Trophoblast cell (in vitro differentiated cells and primary cell): ENCODE measurements around the gene COG1.

Source experiments
- DNase-seq, 2 donors: peaks; one replicate each; pipeline ENCODE4 v3.0.0-alpha.2; 2016
- H2AFZ ChIP-seq: 2 replicates; pipeline ENCODE4 v1.6.1; 2013; ENCODE audit warnings: low read length, moderate library complexity, mild to moderate bottlenecking; ENCODE audit not compliant: insufficient read depth, poor library complexity
- H2AK5ac ChIP-seq: 2 replicates; pipeline ENCODE4 v1.6.1; 2013; ENCODE audit warnings: mild to moderate bottlenecking, low read length
- H2BK120ac ChIP-seq: 2 replicates; pipeline ENCODE4 v1.6.1; 2013; ENCODE audit warnings: low read length, mild to moderate bottlenecking, moderate library complexity; ENCODE audit not compliant: insufficient read depth, poor library complexity
- H2BK12ac ChIP-seq: 2 replicates; pipeline ENCODE4 v1.6.1; 2013; ENCODE audit warnings: mild to moderate bottlenecking, low read length, moderate library complexity
- H2BK5ac ChIP-seq: 2 replicates; pipeline ENCODE4 v1.6.1; 2013; ENCODE audit warnings: low read length, low read depth, moderate library complexity, mild to moderate bottlenecking; ENCODE audit not compliant: poor library complexity
- H3K14ac ChIP-seq: 2 replicates; pipeline ENCODE4 v1.6.1; 2013; ENCODE audit warnings: mild to moderate bottlenecking, low read length
- H3K18ac ChIP-seq: 2 replicates; pipeline ENCODE4 v1.6.1; 2013; ENCODE audit warnings: mild to moderate bottlenecking, low read length
- H3K23ac ChIP-seq: 2 replicates; pipeline ENCODE4 v1.6.1; 2013; ENCODE audit warnings: low read length
- H3K27ac ChIP-seq: 2 replicates; pipeline ENCODE4 v1.5.1; 2013; ENCODE audit warnings: low read depth, mild to moderate bottlenecking, inconsistent platforms, low read length, moderate library complexity
- H3K27me3 ChIP-seq: 2 replicates; pipeline ENCODE4 v1.6.1; 2013; ENCODE audit warnings: inconsistent platforms, mild to moderate bottlenecking, low read length, moderate library complexity; ENCODE audit not compliant: insufficient read depth
- H3K36me3 ChIP-seq, 2 experiments: 1 replicate in 1 of 2; 2 replicates in 1 of 2; pipeline ENCODE4 v1.6.1; 2013; ENCODE audit warnings: low read length in 2 of 2, mild to moderate bottlenecking in 2 of 2, moderate library complexity in 1 of 2; ENCODE audit not compliant: insufficient read depth in 2 of 2, control insufficient read depth in 1 of 2
- H3K4ac ChIP-seq: 2 replicates; pipeline ENCODE4 v1.6.1; 2013; ENCODE audit warnings: low read depth, mild to moderate bottlenecking, low read length, moderate library complexity
- H3K4me1 ChIP-seq, 2 experiments: 1 replicate in 1 of 2; 2 replicates in 1 of 2; pipeline ENCODE4 v1.6.1; 2013; ENCODE audit warnings: low read length in 2 of 2, mild to moderate bottlenecking in 2 of 2, moderate library complexity in 1 of 2; ENCODE audit not compliant: insufficient read depth in 2 of 2, control insufficient read depth in 1 of 2
- H3K4me2 ChIP-seq: 2 replicates; pipeline ENCODE4 v1.6.1; 2013; ENCODE audit warnings: inconsistent platforms, mild to moderate bottlenecking, low read length, moderate library complexity
- H3K4me3 ChIP-seq: 2 replicates; pipeline ENCODE4 v1.5.1; 2013; ENCODE audit warnings: mild to moderate bottlenecking, low read depth, low read length, inconsistent platforms
- H3K79me1 ChIP-seq: one replicate; pipeline ENCODE4 v1.6.1; 2013; ENCODE audit warnings: low read length
- H3K79me2 ChIP-seq: 2 replicates; pipeline ENCODE4 v1.6.1; 2013; ENCODE audit warnings: low read length, mild to moderate bottlenecking; ENCODE audit not compliant: control insufficient read depth, insufficient read depth, poor library complexity
- H3K9ac ChIP-seq: 2 replicates; pipeline ENCODE4 v1.6.1; 2013; ENCODE audit warnings: mild to moderate bottlenecking, low read length
- H3K9me3 ChIP-seq: 2 replicates; pipeline ENCODE4 v1.6.1; 2013; ENCODE audit warnings: low read depth, mild to moderate bottlenecking, control low read depth, inconsistent platforms, low read length; ENCODE audit not compliant: insufficient read depth
- H4K12ac ChIP-seq: 2 replicates; pipeline ENCODE4 v1.6.1; 2013; ENCODE audit warnings: low read depth, mild to moderate bottlenecking, low read length, moderate library complexity
- H4K8ac ChIP-seq: 2 replicates; pipeline ENCODE4 v1.6.1; 2013; ENCODE audit warnings: low read depth, mild to moderate bottlenecking, low read length, moderate library complexity
- H4K91ac ChIP-seq: one replicate; pipeline ENCODE4 v1.6.1; 2013; ENCODE audit warnings: low read depth, mild to moderate bottlenecking, low read length, moderate library complexity
- WGBS: extraction: QIAGEN DNeasy Blood & Tissue Kit; methylation state at CpG from one replicate; pipeline ENCODE4 v1.1.7; 2013; ENCODE audit warnings: missing lambda C conversion rate; ENCODE audit not compliant: insufficient read length, insufficient coverage; ENCODE audit errors: extremely low coverage; 5-methylcytosine and 5-hydroxymethylcytosine counted together

Gene COG1

DNA sequence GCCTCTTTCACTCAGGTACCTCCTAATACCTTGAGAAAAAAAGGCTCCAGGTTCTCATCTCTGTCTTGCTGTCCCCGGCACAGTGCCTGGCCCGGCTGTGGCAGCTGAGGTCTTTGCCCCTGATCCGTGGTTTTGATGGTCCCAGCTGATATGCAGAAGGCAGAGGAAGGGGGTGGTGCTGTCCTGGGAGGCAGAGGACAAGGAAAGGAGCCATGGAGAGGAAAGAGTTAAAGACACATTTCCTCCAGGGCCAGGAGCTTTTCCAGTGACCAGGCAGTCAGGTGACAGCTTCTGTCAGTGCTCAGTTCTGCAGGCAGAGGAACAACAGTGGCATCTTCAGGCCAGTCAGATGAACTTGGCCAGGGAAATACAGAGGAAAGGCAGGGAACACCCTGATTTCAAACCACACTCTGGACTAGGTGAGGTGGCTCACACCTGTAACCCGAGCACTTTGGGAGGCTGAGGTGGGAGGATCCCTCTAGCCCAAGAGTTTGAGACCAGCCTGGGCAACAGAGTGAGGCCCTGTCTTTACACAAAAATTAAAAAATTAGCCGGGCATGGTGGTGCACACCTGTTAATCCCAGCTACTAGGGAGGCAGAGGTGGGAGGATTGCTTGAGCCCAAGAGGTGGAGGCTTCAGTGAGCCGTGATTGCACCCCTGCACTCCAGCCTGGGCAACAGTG, 3.3 kb upstream of the COG1 start:
- H4K91ac ChIP-seq, result no peak overlapping the region
- no peaks in the 10 kb centered on the region for H3K36me3 ChIP-seq
- no peak overlapping the region for H3K4ac ChIP-seq
- no peaks in the 10 kb centered on the region for H3K27me3 ChIP-seq
- peaks cover 5% of the 10 kb centered on the region for H3K79me2 ChIP-seq
- H3K27ac ChIP-seq, result no peak overlapping the region
- H2BK12ac ChIP-seq, result no peak overlapping the region
- H2BK120ac ChIP-seq, result no peak overlapping the region
- H3K4me1 ChIP-seq, result peaks cover 2 to 9% of the 10 kb centered on the region in 2 experiments
- H3K4me3 ChIP-seq, result no peak overlapping the region
- no peak overlapping the region for H4K8ac ChIP-seq
- peak overlapping the region; percentile 38 for H2AK5ac ChIP-seq
- H3K9me3 ChIP-seq, result no peaks in the 10 kb centered on the region
- peak; percentile 49 to 64 for DNase-seq
- peaks cover 10% of the 10 kb centered on the region for H3K79me1 ChIP-seq
- H3K18ac ChIP-seq, result no peak overlapping the region
- peak overlapping the region; percentile 44 for H2AFZ ChIP-seq
- no CpG with 5 or more reads among the region's 6 CpGs for WGBS
- H3K23ac ChIP-seq, result no peak overlapping the region
- no peak overlapping the region for H2BK5ac ChIP-seq
- no peak overlapping the region for H3K9ac ChIP-seq
- H3K14ac ChIP-seq, result no peak overlapping the region
- no peak overlapping the region for H4K12ac ChIP-seq
- H3K4me2 ChIP-seq, result no peak overlapping the region

DNA sequence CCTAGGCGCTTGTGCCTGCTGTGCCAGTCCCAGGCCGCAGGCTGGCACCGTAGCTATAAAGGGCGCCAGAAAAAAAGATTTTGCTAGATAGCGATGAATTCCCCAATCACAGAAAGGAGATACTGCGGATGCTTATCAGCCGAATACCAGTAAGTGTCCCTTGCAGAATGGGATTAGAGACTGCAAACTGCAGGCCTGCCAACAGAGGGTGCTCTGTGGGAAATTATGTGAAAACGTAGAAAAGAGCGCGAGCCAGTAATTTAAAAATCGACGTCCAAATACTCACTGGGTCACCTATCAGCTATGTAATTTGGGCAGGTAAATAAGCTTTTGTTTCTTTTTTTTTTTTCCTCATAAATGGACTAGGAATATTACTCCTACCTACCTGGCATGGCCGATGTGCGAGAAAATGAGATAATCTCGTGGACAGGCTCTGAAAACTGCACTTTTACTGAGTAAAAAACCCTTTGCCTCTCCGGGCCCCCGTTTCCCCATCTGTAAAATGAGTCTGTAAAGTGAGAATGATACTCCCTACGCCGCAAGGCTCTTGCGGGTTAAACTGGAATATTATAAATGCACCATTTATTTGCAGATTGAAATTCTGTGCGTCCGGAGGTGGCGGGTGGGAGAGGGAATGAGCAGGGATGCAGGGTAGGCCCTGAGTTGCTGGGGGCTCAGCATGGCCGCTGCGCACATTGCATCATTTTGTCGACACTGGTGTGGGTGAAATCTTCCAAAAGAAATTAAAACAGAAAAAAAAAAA, 1.2 kb upstream of the COG1 start:
- no peak overlapping the region for H3K23ac ChIP-seq
- H3K36me3 ChIP-seq, result peaks cover 4% of the 10 kb centered on the region in 2 experiments
- H3K4ac ChIP-seq, result no peak overlapping the region
- peak; percentile 90 to 96 for DNase-seq
- no peak overlapping the region for H2AK5ac ChIP-seq
- H3K4me2 ChIP-seq, result peak overlapping the region; percentile 93
- WGBS, result no CpG with 5 or more reads among the region's 26 CpGs
- no peak overlapping the region for H3K14ac ChIP-seq
- H4K8ac ChIP-seq, result no peak overlapping the region
- H2BK120ac ChIP-seq, result no peak overlapping the region
- no peak overlapping the region for H3K18ac ChIP-seq
- H3K79me2 ChIP-seq, result peaks cover 5% of the 10 kb centered on the region
- H3K9ac ChIP-seq, result peak overlapping the region; percentile 29
- H2BK5ac ChIP-seq, result no peak overlapping the region
- no peaks in the 10 kb centered on the region for H3K27me3 ChIP-seq
- peak overlapping the region; percentile 83 for H3K27ac ChIP-seq
- no peaks in the 10 kb centered on the region for H3K9me3 ChIP-seq
- peak overlapping the region; percentile 15 for H2AFZ ChIP-seq
- no peak overlapping the region for H2BK12ac ChIP-seq
- H3K4me1 ChIP-seq, result peaks cover 2 to 9% of the 10 kb centered on the region in 2 experiments
- H3K79me1 ChIP-seq, result peaks cover 10% of the 10 kb centered on the region
- H4K12ac ChIP-seq, result no peak overlapping the region
- peak overlapping the region; percentile 88 for H3K4me3 ChIP-seq
- no peak overlapping the region for H4K91ac ChIP-seq

DNA sequence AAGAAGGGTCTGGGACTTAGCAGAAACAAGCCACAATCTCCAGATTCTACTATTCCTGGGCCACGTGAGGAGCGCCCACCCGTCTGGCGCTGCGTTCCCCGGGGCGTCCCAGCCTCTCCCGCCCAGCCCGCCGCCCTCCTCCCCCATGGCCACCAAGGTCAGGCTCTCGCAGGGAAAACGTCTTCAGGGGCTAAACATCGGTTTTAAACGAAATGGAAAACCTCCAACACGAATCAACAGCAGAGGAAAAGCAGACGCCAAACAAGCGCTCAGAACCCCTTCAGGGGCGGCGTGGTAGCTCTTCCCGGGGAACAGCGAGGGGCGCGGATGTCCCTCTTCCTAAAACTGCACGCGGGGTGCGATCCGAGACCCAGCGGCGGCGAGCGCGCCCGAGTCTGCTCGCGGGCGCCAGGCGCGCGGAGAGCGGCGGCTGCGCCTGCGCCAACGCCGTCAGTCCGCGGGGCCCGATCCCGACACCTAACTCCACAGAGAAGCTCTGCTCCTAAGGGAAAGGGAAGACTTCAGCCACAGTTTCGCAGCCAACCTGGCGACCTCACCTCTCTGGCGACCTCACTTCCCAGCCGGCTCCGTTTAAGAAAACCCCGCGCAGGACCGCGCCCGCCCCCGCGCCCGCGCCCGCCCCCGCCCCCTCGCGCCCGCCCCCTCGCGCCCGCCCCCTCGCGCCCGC, 505 bp upstream of the COG1 start:
- no CpG with 5 or more reads among the region's 74 CpGs for WGBS
- peak; percentile 57 to 69 for DNase-seq
- H3K18ac ChIP-seq, result peak overlapping the region; percentile 9
- peaks cover 5% of the 10 kb centered on the region for H3K79me2 ChIP-seq
- H3K36me3 ChIP-seq, result peaks cover 11% of the 10 kb centered on the region in 2 experiments
- H2AFZ ChIP-seq, result no peak overlapping the region
- no peaks in the 10 kb centered on the region for H3K27me3 ChIP-seq
- H3K4ac ChIP-seq, result no peak overlapping the region
- peak overlapping the region; percentile 23 for H2BK5ac ChIP-seq
- H4K8ac ChIP-seq, result peak overlapping the region; percentile 55
- H4K12ac ChIP-seq, result no peak overlapping the region
- H3K79me1 ChIP-seq, result peaks cover 10% of the 10 kb centered on the region
- peak overlapping the region; percentile 12 for H2BK120ac ChIP-seq
- H3K14ac ChIP-seq, result peak overlapping the region; percentile 10
- H4K91ac ChIP-seq, result peak overlapping the region; percentile 28
- peaks cover 2 to 9% of the 10 kb centered on the region in 2 experiments for H3K4me1 ChIP-seq
- H3K4me2 ChIP-seq, result peak overlapping the region; percentile 93
- no peak overlapping the region for H2BK12ac ChIP-seq
- H3K9me3 ChIP-seq, result no peaks in the 10 kb centered on the region
- H3K9ac ChIP-seq, result peak overlapping the region; percentile 89
- no peak overlapping the region for H3K23ac ChIP-seq
- peak overlapping the region; percentile 83 for H3K27ac ChIP-seq
- H2AK5ac ChIP-seq, result no peak overlapping the region
- H3K4me3 ChIP-seq, result peak overlapping the region; percentile 88

- Histone ChIP-seq H3K4me1 (peaks cover 0 to 4% of the 10 kb centered on the region in 2 experiments), H3K9me3 (no peaks in the 10 kb centered on the region), H3K79me1 (peaks cover 10% of the 10 kb centered on the region)
Measured at GRCh38 chr17:73194514-73195222, 1.8 kb downstream of the COG1 start.

More at GRCh38 chr17:73194514-73195222, 1.8 kb downstream of the COG1 start:
- no peak overlapping the region for H2AK5ac ChIP-seq
- no peak overlapping the region for H2BK12ac ChIP-seq
- no peak overlapping the region for H3K4me2 ChIP-seq
- H3K4me3 ChIP-seq, result no peak overlapping the region
- no peak overlapping the region for H2AFZ ChIP-seq
- H3K9ac ChIP-seq, result no peak overlapping the region
- H4K91ac ChIP-seq, result no peak overlapping the region
- H3K14ac ChIP-seq, result no peak overlapping the region
- no peak overlapping the region for H4K12ac ChIP-seq
- H3K79me2 ChIP-seq, result peaks cover 5% of the 10 kb centered on the region
- no peak overlapping the region for H2BK5ac ChIP-seq
- H3K27me3 ChIP-seq, result no peaks in the 10 kb centered on the region
- H3K4ac ChIP-seq, result no peak overlapping the region
- peaks cover 31 to 34% of the 10 kb centered on the region in 2 experiments for H3K36me3 ChIP-seq
- no peak overlapping the region for H4K8ac ChIP-seq
- WGBS, result no CpG with 5 or more reads among the region's 22 CpGs
- peak in 1 of 2 donors; percentile 22 for DNase-seq
- H3K23ac ChIP-seq, result no peak overlapping the region
- H3K27ac ChIP-seq, result no peak overlapping the region
- H2BK120ac ChIP-seq, result no peak overlapping the region
- H3K18ac ChIP-seq, result no peak overlapping the region
